Suprapubic skin (tissue), 4 donors: ENCODE results near the gene NLRP1. TPM values are rescaled to one million over a fixed set of nuclear protein-coding genes. Genes with fewer than 3 reads are reported as not detected.

Experiments
- DNase-seq, 2 donors: peaks; one replicate each; pipeline ENCODE4 v3.0.0-alpha.2; 2019; ENCODE audit warnings: low spot score in 2 of 2
- H3K27ac ChIP-seq: fragments of 200-600 bp; sonication (generic); one replicate; pipeline ENCODE4 v1.5.1; 2019
- H3K27me3 ChIP-seq: fragments of 200-600 bp; sonication (generic); one replicate; pipeline ENCODE4 v1.5.1; 2019
- H3K36me3 ChIP-seq: fragments of 200-600 bp; sonication (generic); one replicate; pipeline ENCODE4 v1.5.1; 2019
- H3K4me1 ChIP-seq: fragments of 200-600 bp; sonication (generic); one replicate; pipeline ENCODE4 v1.5.1; 2019
- H3K4me3 ChIP-seq: fragments of 200-600 bp; sonication (generic); one replicate; pipeline ENCODE4 v1.5.1; 2019; ENCODE audit warnings: mild to moderate bottlenecking
- H3K9me3 ChIP-seq: fragments of 200-600 bp; sonication (generic); one replicate; pipeline ENCODE4 v1.5.1; 2019
- CTCF ChIP-seq, 2 donors: fragments of 200-600 bp in 1 of 2; fragments of 450-650 bp in 1 of 2; sonication (generic) in 1 of 2; IDR thresholded peaks; one replicate each; pipeline ENCODE4 v1.5.1; 2016 to 2019; ENCODE audit warnings: antibody characterized with exemption in 2 of 2, mild to moderate bottlenecking in 1 of 2, moderate library complexity in 1 of 2
- EP300 ChIP-seq: sonication (generic); formaldehyde crosslinking; IDR thresholded peaks from one replicate; pipeline ENCODE4 v1.6.1; 2017; ENCODE audit warnings: antibody characterized with exemption
- POLR2A ChIP-seq, 2 donors: fragments of 450-650 bp; IDR thresholded peaks; one replicate each; pipeline ENCODE4 v1.6.1; 2017; ENCODE audit warnings: antibody characterized with exemption in 2 of 2, mild to moderate bottlenecking in 2 of 2, moderate library complexity in 2 of 2
- POLR2AphosphoS5 ChIP-seq, 3 donors: sonication (generic); formaldehyde crosslinking; IDR thresholded peaks; one replicate each; pipeline ENCODE4 v1.6.1; 2017; ENCODE audit warnings: antibody characterized with exemption in 3 of 3
- WGBS: methylation state at CpG from one replicate; pipeline ENCODE4 v1.1.5; 2018; 5-methylcytosine and 5-hydroxymethylcytosine counted together
- total RNA-seq, 4 donors: library from RNA; depleted of rRNA; stranded (reverse); fragments of >200 nt; gene quantifications; one replicate each; pipeline ENCODE4 v1.1.0, GENCODE V29; 2016

Gene NLRP1
- total RNA-seq, 4 donors from 2014 or later: 66.9 to 279 (median 95.8) TPM

- H3K27me3 ChIP-seq: peaks cover 5% of the 10 kb centered on the region
- TF ChIP-seq POLR2A (IDR thresholded peaks at IDR 0.05): no peak
- no peak for TF ChIP-seq EP300
- no peak for TF ChIP-seq POLR2AphosphoS5 (IDR thresholded peaks at IDR 0.05)
- TF ChIP-seq CTCF (IDR thresholded peaks at IDR 0.05): no peak
- H3K27ac ChIP-seq: no peak overlapping the region
- H3K36me3 ChIP-seq: no peaks in the 10 kb centered on the region
- H3K4me1 ChIP-seq: no peaks in the 10 kb centered on the region
- 84% methylated on average over 2 of the region's 2 CpGs for WGBS
- H3K9me3 ChIP-seq: no peaks in the 10 kb centered on the region
- H3K4me3 ChIP-seq: no peak overlapping the region
- no peak for DNase-seq
Observed at GRCh38 chr17:5615476-5615875, 31.2 kb upstream of the NLRP1 start.

GRCh38 chr17:5610956-5611355, 26.6 kb upstream of the NLRP1 start:
- no peaks in the 10 kb centered on the region for H3K9me3 ChIP-seq
- no peaks in the 10 kb centered on the region for H3K36me3 ChIP-seq
- H3K27ac ChIP-seq: no peak overlapping the region
- H3K4me3 ChIP-seq: no peak overlapping the region
- 31% methylated on average over 6 of the region's 6 CpGs for WGBS
- H3K4me1 ChIP-seq: no peaks in the 10 kb centered on the region
- peaks cover 16% of the 10 kb centered on the region for H3K27me3 ChIP-seq
- no peak for DNase-seq
- TF ChIP-seq EP300: no peak
- TF ChIP-seq POLR2AphosphoS5 (IDR thresholded peaks at IDR 0.05): no peak
- TF ChIP-seq POLR2A (IDR thresholded peaks at IDR 0.05): no peak
- TF ChIP-seq CTCF (IDR thresholded peaks at IDR 0.05): no peak

- DNase-seq: no peak
- Histone ChIP-seq H3K9me3 (no peaks in the 10 kb centered on the region), H3K4me1 (no peaks in the 10 kb centered on the region), H3K27ac (no peak overlapping the region), H3K27me3 (peaks cover 24% of the 10 kb centered on the region), H3K36me3 (no peaks in the 10 kb centered on the region), H3K4me3 (no peak overlapping the region)
- WGBS: 73% methylated on average over 12 of the region's 12 CpGs
- no peak for TF ChIP-seq CTCF (IDR thresholded peaks at IDR 0.05)
- TF ChIP-seq EP300: no peak
- no peak for TF ChIP-seq POLR2AphosphoS5 (IDR thresholded peaks at IDR 0.05)
- TF ChIP-seq POLR2A (IDR thresholded peaks at IDR 0.05): no peak
Observed at GRCh38 chr17:5608399-5609112, 24.2 kb upstream of the NLRP1 start.

- Histone ChIP-seq H3K4me1 (no peaks in the 10 kb centered on the region), H3K27ac (no peak overlapping the region), H3K4me3 (no peak overlapping the region), H3K27me3 (peaks cover 24% of the 10 kb centered on the region), H3K9me3 (no peaks in the 10 kb centered on the region), H3K36me3 (no peaks in the 10 kb centered on the region)
- WGBS: 54% methylated on average over 3 of the region's 3 CpGs
- no peak for DNase-seq
- no peak for TF ChIP-seq CTCF (IDR thresholded peaks at IDR 0.05)
- TF ChIP-seq EP300: no peak
- no peak for TF ChIP-seq POLR2AphosphoS5 (IDR thresholded peaks at IDR 0.05)
- no peak for TF ChIP-seq POLR2A (IDR thresholded peaks at IDR 0.05)
Observed at GRCh38 chr17:5607946-5608345, 23.6 kb upstream of the NLRP1 start.

GRCh38 chr17:5605452-5605851, 21.1 kb upstream of the NLRP1 start:
- no peak for TF ChIP-seq POLR2A (IDR thresholded peaks at IDR 0.05)
- no peak for TF ChIP-seq POLR2AphosphoS5 (IDR thresholded peaks at IDR 0.05)
- no peak for TF ChIP-seq CTCF (IDR thresholded peaks at IDR 0.05)
- no peak for TF ChIP-seq EP300
- no peak for DNase-seq
- WGBS: 65% methylated on average over 4 of the region's 4 CpGs
- no peaks in the 10 kb centered on the region for H3K36me3 ChIP-seq
- no peaks in the 10 kb centered on the region for H3K9me3 ChIP-seq
- no peaks in the 10 kb centered on the region for H3K4me1 ChIP-seq
- H3K4me3 ChIP-seq: no peak overlapping the region
- peaks cover 49% of the 10 kb centered on the region for H3K27me3 ChIP-seq
- H3K27ac ChIP-seq: no peak overlapping the region
